HG02981 (cell line): ENCODE data around the gene DPH5.
"Not testable (repeated sequence)": the region's sequence is repeated elsewhere in the genome, so short reads cannot be mapped to it uniquely, and the experiment has no call there.

Experiments
- ATAC-seq: cut with Tn5 transposase; IDR thresholded peaks from one replicate; pipeline ENCODE4 v1.9.1; 2021; ENCODE audit warnings: mild to moderate bottlenecking, moderate library complexity; ENCODE audit not compliant: unreplicated experiment

The DPH5 gene, protein sequence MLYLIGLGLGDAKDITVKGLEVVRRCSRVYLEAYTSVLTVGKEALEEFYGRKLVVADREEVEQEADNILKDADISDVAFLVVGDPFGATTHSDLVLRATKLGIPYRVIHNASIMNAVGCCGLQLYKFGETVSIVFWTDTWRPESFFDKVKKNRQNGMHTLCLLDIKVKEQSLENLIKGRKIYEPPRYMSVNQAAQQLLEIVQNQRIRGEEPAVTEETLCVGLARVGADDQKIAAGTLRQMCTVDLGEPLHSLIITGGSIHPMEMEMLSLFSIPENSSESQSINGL

DNA sequence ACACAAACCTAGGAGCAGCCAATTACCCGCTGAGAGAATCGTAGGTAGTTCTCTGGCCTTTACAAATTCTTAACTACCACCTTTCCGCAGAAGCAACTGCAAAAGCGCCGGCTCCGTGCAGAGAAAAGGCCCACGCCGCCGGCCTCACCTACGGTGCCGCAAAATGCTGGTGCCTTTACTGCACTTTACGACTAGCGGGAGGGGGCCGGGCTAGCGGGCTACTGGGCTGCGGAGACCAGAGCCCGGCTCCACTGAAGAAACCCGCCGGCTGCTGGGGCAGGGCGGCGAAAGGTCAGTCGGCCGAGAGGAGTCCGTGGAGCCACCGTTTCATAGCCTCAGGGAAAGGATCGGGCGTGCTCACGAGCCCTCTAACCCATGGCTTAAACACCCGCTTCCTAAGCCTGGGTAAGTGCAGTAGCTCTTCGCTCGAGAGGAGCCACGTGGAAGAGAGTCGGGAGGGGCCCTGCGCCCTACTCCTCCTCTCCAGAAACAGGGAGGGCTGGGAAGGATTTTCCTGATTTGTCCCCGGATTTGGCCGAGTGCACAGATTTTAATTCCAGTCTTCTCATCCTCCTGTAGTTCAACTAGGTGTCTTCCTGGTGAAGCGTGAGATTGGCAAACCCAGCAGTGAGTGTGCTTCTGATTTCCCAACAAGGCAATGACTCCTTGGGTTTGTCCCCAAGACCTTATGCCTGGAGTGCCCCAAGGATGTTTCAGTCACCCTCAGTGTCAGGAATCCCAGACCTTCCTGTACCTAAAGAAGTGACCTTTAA lies at the start of gene DPH5:
Gene DPH5, minus strand, starts transcription at position 128 of the 773 bp plus-strand sequence. CDS start 341 bp downstream, outside the sequence.
- ATAC-seq: peak; percentile 80

DNA sequence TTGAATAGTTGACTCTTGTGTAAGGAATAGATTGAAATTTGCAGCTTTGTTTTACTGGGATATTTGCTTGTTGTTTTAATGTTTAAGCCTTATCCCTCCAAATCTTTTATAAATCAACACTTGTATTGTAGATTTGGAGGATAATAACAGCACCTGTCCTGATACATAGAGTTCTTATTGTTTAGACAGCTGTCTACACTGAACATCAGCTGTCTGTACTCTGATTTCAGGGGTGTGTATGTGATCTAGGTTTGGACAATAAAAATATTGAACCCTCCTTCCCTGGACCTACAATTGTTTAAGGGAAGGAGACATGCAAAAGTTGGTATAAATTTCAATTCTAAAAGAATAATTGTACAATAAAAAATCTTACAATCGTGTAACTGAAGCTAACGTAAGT lies 48.3 kb upstream of the DPH5 start:
- no peak for ATAC-seq

DNA sequence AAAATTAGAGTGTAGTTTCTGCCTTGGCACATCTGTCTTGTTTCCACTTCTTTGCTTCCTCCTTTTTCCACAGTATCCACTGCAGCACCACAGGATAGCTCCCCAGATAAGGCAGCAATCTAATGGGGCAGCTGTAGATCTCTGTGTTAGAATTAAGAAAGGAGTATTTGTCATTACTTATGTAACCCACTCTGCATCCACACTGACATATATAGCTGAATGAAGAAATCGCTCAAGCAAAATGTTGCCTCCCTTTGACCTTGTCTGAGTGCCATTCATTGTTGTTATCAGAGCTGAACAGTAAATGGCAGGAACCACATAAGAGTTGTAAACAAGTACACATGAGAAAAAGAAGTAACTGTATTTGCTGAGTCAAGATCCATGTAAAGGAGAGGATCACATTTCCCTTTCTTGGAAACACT lies 45.9 kb upstream of the DPH5 start:
- ATAC-seq: no peak

DNA sequence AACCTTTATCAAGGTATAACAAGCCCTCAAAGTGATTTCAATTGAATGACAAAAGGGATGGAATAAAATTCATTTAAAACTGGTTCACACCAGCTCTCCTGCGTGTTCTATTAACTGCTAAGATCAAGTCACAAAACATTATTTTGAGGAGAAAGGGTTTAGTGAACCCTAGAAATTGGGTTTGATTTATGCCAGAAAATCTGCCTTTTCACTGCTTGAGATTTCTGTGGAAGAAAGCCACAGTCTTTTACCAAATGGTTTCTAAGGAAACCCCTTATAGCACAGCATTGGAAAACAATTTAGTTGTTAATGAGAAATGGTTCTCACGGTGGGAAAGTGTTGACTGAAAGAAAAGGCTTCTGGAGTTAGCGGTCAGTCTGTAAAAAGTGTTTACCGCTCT lies 43.6 kb upstream of the DPH5 start:
- no peak for ATAC-seq

DNA sequence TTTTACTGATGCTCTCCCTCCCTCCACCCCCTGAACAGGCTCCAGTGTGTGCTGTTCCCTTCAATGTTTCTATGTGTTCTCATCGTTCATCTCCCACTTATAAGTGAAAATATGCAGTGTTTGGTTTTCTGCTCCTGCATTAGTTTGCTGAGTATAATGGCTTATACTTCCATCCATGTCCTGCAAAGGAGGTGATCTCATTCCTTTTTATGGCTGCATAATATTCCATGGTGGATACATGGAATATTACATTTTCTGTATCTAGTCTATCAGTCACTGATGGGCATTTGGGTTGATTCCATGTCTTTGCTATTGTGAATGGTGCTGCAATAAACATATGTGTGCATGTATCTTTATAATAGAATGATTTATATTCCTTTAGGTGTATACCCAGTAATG lies 41.4 kb upstream of the DPH5 start:
- not testable (repeated sequence) for ATAC-seq

DNA sequence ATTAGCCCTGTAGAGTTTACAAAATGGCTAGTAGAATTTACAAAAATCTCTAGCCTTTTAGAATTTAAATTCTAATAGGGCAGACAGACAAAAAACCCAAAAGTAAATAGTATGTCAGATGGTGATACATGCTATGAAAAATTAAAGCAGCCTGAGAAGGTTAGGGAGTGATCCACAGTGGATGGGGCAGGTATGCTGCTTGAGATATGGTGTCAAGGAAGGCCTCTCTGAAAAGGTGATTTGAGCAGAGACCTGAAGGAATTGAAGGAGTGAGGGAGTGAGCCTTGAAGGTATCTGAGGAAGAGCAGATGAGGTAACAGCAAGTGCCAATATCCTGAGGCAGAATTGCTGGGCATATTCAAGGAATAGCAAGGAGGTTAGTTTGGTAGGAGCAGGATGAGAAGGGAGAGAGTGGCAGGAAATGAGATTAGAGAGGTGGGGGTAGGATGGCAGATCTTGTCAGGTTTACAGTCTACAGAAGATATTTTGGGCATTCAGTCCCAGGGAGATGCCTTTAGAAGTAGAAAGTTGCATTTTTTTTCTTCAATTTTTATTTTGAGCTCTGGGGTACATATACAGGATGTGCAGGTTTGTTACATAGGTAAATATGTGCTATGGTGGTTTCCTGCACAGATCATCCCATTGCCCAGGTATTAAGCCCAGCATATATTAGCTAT lies 40.8 kb upstream of the DPH5 start:
- ATAC-seq: no peak

DNA sequence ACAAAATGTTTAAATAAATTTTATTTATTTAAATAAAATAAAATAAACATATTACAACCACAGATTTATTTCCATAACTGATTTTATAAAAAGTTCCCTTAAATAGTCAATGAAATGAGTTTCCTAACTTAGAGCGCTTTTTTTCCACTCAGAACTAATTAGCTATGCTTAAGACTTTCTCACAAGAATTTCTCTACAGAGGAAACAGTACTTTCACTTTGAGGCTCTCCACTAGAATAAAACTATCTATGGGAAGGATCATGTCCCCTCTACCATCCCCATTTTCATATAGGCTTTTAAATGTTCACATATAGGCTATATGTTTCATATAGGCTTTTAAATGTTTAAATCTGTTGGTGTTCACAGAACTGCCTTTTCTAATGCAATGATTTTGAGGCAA lies 40.0 kb upstream of the DPH5 start:
- ATAC-seq: no peak

DNA sequence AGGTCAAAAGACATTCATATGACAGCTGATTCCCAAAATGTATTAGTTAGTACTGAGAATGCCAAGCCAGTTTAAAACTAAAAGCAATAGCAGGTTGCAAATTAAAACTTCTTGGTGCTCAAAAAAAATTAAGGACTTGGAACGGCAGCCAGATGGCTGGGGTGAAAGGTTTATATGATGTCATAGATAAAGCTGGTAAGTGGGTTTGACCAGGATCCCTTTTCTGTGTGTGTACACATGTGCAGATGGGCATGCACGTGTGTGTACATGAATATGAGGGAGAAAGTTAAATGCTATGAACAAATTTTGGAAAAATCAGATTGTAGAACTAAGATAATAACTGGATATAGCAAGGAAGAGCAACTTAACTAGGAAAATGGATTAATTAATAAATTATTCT lies 39.1 kb upstream of the DPH5 start:
- ATAC-seq: no peak

DNA sequence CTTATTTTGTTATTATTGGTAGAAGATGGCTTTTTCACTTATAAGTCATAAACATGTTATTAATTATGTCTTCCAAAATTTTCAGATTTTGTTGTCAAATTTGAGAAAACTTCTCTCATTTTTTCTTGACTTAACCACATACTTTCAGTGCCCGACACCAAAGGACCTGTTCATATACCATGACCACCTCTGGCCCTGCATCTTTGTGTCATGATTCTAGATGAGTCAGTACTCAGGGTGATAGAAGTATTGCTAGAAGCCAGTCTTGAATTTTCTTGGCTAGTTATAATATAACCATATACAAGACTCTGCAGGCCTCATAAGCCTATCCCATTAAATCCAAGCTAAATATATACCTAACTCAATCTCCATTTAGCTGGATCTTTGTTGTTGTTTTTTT lies 35.4 kb upstream of the DPH5 start:
- ATAC-seq: peak; percentile 76

DNA sequence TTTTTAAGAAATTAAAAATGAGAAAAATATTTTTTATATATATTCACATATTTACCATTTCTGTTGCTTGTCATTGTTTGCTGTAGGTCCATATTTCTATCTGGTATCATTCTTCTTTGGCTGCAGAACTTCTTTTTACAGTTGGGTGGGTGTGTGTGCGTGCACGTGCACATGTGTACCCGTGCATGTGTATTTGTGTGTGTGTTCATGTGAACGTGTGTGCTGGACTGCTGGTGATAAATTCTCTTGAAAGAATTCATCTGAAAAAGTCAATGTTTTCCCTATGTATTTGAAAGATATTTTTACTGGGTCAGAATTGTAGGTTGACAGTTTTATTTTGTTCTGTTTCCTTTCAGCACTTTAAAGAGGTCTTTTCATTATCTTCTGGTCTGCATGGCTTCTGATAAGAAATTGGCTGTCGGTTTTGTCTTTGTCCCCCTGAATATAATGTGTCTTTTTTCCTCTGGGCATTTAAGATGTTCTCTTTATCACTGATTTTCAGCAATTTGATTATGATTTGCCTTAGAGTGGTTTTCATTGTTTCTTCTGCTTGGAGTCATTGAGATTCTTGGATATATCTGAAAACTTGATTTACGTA lies 34.5 kb upstream of the DPH5 start:
- ATAC-seq: no peak

DNA sequence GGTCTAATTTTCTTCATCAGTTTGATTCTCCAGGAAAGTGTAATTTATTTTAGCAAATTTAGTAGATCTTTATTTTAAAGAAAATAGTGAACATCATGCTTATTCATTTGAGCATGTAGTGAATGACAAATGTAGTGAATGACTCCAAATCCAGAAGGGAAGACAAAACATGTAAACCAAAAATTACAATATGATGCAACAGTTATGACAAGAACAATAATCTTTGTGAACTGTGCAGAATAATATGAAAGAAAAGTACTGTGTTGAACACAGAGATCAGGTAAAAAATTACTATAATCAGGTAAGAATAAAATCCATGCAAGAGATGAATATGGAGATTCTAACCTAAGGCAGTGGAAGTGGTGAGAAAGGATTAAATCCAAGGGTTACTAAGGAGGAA lies 30.0 kb upstream of the DPH5 start:
- ATAC-seq: no peak

DNA sequence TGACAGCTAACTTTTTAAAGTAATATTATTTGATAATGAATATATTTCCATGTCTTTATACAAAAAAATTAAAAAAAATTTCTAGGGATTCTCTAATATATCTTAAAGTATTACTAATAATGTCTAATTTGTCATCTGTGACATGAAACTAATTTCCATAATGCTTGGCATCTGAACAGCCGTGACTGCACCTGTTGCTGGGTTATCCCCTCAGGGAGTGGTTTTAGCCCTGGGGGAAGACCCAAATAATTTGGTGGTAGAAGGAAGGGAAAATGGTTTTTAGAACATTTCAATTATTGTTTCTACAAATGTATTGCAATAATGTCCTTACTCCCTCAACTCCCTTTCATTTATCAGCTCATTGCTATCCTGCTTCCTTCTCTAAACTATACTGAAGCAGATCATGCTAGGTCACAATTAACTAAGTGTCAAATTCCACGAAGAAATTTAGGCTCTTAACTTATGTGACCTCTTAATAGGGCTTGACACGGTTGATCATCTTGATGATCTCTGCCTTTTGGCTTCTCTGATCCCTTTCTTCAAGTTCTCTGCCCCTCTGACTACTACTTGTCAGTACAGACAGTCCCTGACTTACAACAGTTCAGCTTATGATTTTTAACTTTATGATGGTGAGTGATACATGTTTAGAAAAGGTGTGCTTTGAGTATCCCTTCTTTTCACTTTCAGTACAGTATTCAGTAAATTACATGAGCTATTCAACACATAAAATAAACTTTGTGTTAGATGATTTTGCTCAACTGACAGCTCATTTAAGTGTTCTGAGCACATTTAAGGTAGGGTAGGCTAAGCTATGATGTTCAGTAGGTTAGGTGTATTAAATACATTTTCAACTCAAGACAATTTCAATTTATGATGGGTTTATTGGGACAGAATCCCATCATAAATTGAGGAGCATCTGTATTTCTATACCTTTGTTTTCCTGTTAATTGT lies 26.4 kb upstream of the DPH5 start:
- ATAC-seq: peak; percentile 90

DNA sequence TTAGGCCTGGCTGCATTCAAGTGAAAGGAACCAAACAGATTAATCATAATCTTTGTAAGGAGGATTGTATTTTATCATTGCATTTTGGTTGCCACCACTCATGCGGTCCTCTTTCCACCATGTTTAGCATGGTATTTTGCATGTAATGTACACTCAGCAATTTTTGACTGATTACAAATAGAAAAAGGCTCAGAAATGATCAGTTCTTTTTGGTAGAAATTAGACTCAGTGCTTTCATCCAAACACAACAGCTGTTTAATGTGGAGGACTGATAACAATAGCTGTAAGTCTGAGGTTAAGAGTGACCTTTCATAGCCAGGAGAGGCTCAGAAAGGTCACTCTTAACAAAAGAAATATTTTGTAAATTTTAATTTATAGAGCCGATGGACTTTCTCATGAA lies 25.3 kb upstream of the DPH5 start:
- ATAC-seq: no peak

DNA sequence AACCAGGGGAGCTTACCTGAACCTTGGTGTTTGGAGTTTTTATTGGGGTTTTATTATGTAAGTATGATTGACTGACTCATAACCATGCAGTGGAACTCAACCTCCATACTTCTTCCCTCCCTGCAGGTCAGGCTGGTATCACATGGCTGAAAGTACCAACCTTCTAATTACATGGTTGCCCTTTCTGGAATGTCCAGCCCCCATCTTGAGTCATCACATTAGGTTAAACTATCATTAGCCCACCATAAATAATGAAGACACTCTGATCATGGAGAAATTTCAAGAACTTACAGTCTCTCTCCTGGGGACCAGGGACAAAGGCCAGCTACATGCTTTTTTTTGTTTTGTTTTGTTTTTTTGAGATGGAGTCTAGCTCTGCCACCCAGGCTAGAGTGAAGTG lies 19.2 kb upstream of the DPH5 start:
- ATAC-seq: no peak

DNA sequence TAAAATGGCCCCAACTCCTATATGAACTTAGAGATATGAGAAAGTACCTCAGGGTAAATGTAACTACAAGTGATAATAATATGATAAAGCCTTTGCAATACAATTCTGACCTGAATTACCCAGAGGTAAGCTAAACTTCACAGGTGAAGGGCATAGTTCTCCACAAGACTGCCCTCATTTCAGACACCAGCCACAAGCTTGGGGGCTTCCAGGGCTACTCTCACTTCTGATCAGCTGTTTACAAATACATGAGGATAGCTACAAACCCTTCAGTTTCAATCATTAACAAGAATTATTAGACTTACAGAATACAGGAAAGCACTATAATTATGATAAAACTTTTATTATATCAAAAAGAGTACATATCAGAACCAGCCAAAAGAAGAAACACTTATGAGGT lies 18.7 kb upstream of the DPH5 start:
- ATAC-seq: no peak

DNA sequence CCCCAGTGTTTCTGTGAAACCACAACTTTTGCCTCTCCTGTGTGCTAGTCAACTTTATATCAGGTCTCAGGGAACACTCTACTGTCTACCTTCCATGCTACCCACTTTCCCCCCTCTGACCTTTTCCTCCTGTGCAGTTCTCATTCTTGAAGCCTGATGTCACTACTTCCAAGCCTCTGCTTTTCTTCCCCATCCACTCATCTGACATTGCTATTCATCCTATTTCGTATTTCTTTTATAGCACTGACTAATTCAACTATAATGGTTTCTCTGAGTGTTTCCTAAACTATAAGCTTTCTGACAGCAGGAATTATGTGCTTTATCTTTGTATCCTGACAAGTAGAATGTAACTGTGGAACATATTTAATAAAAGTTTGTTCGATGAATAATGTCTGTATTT lies 18.2 kb upstream of the DPH5 start:
- ATAC-seq: no peak

DNA sequence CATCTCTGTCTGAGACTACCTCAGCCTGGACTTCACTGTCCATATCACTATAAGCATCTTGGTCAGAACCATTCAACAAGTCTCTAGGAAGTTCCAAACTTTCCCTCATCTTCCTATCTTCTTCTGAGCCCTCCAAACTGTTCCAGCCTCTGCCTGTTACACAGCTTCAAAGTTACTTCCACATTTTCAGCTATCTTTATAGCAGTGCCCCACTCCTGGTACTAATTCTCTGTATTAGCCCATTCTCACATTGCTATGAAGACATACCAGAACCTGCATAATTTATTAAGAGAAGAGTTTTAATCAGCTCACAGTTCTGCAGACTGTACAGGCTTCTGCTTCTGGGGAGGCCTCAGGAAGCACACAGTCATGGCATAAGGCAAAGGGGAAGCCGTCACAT lies 15.7 kb upstream of the DPH5 start:
- ATAC-seq: no peak

DNA sequence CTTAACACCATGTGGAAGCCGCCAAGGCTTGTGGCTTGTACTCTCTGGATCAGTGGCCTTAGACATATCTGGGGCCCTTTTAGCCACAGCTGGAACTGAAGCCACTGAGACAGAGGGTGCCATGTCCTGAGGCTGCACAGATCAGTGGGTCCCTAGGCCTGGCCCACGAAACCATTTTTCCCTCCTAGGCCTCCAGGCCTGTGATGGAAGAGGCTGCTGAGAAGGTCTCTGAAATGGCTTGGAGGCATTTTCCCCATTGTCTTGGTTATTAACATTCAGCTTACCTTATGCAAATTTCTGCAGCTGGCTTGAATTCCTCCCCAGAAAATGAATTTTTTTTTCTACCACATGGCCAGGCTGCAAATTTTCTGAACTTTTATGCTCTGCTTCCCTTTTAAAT lies 15.1 kb upstream of the DPH5 start:
- ATAC-seq: no peak

DNA sequence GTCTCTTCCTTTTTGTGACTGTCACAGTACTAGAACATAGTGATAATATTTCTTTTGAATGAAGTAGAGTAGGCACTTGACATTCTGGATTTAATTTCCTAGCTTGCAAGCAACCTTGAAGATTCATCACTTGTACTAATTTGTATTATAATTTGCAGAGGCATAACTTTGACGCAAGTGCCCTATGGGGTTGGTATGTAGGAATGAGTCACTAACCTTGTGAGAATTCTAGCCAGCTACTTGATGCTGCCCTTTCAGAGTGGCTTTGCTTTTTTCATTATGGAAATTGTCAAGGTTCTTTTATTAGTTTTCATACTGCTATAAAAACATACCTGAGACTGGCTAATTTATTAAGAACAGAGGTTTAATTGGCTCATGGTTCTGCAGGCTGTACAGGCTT lies 13.7 kb upstream of the DPH5 start:
- no peak for ATAC-seq

DNA sequence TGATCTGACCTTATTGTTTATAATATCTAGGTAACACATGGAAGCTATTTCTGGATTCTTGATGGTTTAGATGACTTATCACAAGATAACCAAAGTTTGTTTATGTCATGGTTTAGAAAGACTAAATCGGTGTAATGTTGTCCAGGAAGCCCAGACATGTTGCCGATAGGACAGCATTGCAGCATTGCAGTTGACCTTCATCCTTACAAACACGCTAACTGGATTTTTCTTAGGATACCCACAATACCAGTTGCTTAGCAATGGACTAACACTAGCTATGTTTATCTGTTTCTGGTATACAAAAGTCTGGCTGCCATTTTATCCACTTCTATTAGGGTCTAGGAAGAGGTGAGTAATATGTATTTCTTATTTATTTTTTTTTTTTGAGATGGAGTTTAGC lies 11.7 kb upstream of the DPH5 start:
- ATAC-seq: no peak

DNA sequence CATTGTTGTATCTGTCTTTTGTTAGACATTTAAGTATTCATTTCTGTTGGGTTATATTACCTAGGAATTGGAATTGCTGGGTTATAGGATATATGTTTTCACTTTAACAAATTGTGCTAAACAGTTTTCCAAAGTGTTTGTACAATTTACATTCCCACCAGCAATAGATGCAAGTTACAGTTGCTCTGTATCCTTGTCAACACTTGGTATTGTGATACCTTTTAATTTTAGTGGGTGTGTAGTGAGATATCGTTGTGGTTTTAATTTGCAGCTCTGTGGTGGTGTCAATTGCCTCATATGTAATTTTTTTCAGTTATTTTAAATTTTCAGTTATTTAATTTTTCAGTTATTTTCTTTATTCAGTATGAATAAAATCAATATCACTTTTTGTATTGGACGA lies 7.4 kb upstream of the DPH5 start:
- ATAC-seq: no peak
